Loucy (cell line): Measurements from ENCODE around the gene NUP54.

Source experiments
- H2AFZ ChIP-seq: fragments of 200-600 bp; sonication (generic); 2 replicates; pipeline ENCODE4 v1.6.0; 2016; ENCODE audit warnings: antibody characterized with exemption, mild to moderate bottlenecking, low read length, moderate library complexity
- H3F3A ChIP-seq: fragments of 200-600 bp; 2 replicates; pipeline ENCODE4 v1.6.0; 2016; ENCODE audit warnings: antibody characterized with exemption, low read depth, mild to moderate bottlenecking
- H3K27me3 ChIP-seq: fragments of 200-600 bp; sonication (generic); 2 replicates; pipeline ENCODE4 v1.6.1; 2014; ENCODE audit warnings: low read length, mild to moderate bottlenecking; ENCODE audit not compliant: insufficient read depth, poor library complexity, severe bottlenecking
- H3K36me3 ChIP-seq: fragments of 200-600 bp; sonication (generic); 2 replicates; pipeline ENCODE4 v1.6.1; 2016; ENCODE audit warnings: low read length; ENCODE audit not compliant: insufficient read depth
- H3K4me1 ChIP-seq: fragments of 200-600 bp; sonication (generic); 2 replicates; pipeline ENCODE4 v1.5.1; 2014; ENCODE audit warnings: low read length, mild to moderate bottlenecking; ENCODE audit not compliant: insufficient read depth, poor library complexity, severe bottlenecking
- H3K4me2 ChIP-seq: fragments of 200-600 bp; sonication (generic); 2 replicates; pipeline ENCODE4 v1.6.0; 2014; ENCODE audit warnings: antibody characterized with exemption, low read length, low read depth, mild to moderate bottlenecking; ENCODE audit not compliant: poor library complexity, severe bottlenecking
- H3K4me3 ChIP-seq: fragments of 200-600 bp; sonication (generic); 2 replicates; pipeline ENCODE4 v1.5.1; 2014; ENCODE audit warnings: low read length, mild to moderate bottlenecking, mixed read lengths; ENCODE audit not compliant: poor library complexity, severe bottlenecking
- H3K79me2 ChIP-seq: fragments of 200-600 bp; sonication (generic); 2 replicates; pipeline ENCODE4 v1.6.1; 2014; ENCODE audit warnings: low read length; ENCODE audit not compliant: insufficient read depth
- H3K9ac ChIP-seq: fragments of 200-600 bp; sonication (generic); 2 replicates; pipeline ENCODE4 v1.6.0; 2014; ENCODE audit warnings: mild to moderate bottlenecking, low read depth, low read length, moderate library complexity; ENCODE audit not compliant: poor library complexity, severe bottlenecking
- H3K9me2 ChIP-seq: fragments of 200-600 bp; sonication (generic); replicated peaks from 2 replicates; pipeline ENCODE4 v1.6.1; 2016; ENCODE audit warnings: low read depth, low read length, mixed read lengths
- H3K9me3 ChIP-seq: fragments of 200-600 bp; sonication (generic); 2 replicates; pipeline ENCODE4 v1.6.1; 2014; ENCODE audit warnings: mild to moderate bottlenecking, antibody characterized with exemption, low read length, low read depth; ENCODE audit not compliant: insufficient read depth
- H4K20me1 ChIP-seq: fragments of 200-600 bp; sonication (generic); 2 replicates; pipeline ENCODE4 v1.6.0; 2014; ENCODE audit warnings: antibody characterized with exemption, low read length, mild to moderate bottlenecking; ENCODE audit not compliant: insufficient read depth, poor library complexity, severe bottlenecking
- EZH2phosphoT487 ChIP-seq: fragments of 200-600 bp; IDR thresholded peaks from 2 replicates; pipeline ENCODE4 v1.6.1; 2018; ENCODE audit warnings: antibody characterized with exemption, mild to moderate bottlenecking, moderate library complexity, borderline replicate concordance
- TF ChIP-seq, protein P1 (sequence below): fragments of 200-600 bp; sonication (generic); conservative IDR thresholded peaks from 2 replicates; pipeline ENCODE4 v1.5.1; 2014; ENCODE audit warnings: mild to moderate bottlenecking, antibody characterized with exemption, low read length

NUP54 gene

DNA sequence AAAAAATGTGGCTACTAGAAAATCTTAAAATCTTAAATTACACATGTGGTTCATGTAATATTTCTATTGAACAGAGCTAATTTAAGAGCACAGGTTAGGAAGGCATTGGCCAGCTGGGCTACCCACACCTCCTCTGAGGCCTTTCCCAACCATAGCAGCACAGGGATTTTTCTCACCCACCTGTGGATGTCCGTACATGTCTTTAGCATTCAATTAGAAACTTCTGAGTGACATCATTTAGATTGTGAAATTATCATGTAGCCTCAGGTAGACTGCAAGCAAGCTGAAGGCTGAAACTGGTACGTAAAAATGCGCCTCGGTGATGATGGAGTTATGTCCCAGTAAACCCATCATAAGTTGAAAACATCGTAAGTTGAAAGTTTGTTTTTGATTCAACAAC lies 34.3 kb upstream of the NUP54 start:
- Histone ChIP-seq H3K79me2 (0 out of 2 replicates have a peak, but pooled peaks cover 6% of the 10 kb centered on the region), H4K20me1 (no peaks in the 10 kb centered on the region)

DNA sequence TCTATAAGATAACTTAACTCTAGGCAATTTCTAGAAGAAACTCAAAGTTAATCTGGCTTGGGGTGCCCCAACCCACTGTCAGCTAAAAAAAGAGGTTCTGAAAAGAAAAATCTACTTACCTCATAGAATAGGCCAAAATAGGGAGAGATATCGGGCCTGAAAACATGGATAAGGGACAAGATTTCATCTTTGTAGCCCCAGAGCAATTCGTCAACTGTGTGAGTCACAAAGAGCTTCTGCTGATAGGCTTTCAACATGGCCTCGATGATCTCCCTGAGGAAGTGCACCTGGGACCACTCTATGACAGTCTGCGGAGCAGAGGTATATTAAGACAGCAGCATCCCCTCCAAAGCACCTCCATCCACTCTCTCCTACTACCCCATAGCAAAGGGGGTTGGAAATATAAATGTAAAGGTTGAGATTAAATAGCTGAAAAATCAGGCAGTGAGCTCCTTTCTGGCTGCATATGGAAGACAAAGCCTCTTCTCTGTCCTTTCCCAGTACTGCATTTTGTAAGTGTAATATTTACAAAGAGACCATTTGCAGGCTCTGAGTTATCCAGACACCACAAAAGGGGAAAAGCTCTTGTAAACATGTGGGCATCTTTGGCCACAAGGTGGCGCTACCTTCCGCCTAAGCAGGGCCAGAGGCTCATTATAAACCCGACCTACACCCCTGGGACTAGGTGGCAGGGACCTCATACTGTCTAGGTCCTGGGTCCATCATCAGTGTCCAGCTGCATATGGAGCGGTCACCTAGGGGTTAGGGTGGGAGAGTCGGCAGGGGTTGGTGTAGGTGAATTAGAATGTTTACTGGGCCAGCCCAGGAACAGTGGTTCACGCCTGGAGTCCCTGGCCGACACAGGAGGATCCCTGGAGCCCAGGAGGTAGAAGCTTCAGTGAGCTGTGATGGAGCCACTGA lies 31.5 kb upstream of the NUP54 start:
- H3K9ac ChIP-seq, result no peak overlapping the region
- H2AFZ ChIP-seq, result no peak overlapping the region

More for the DNA sequence above, 34.3 kb upstream of the NUP54 start:
- Histone ChIP-seq H3F3A (no peaks in the 10 kb centered on the region), H3K27me3 (no peaks in the 10 kb centered on the region), H2AFZ (no peak overlapping the region), H3K9ac (no peak overlapping the region), H3K9me3 (no peaks in the 10 kb centered on the region), H3K4me1 (no peaks in the 10 kb centered on the region), H3K4me3 (no peak overlapping the region), H3K36me3 (peaks cover 29% of the 10 kb centered on the region), H3K4me2 (no peak overlapping the region), H3K9me2 (no peaks in the 10 kb centered on the region)
- TF ChIP-seq EZH2phosphoT487, result no peak
- TF ChIP-seq, protein P1, sequence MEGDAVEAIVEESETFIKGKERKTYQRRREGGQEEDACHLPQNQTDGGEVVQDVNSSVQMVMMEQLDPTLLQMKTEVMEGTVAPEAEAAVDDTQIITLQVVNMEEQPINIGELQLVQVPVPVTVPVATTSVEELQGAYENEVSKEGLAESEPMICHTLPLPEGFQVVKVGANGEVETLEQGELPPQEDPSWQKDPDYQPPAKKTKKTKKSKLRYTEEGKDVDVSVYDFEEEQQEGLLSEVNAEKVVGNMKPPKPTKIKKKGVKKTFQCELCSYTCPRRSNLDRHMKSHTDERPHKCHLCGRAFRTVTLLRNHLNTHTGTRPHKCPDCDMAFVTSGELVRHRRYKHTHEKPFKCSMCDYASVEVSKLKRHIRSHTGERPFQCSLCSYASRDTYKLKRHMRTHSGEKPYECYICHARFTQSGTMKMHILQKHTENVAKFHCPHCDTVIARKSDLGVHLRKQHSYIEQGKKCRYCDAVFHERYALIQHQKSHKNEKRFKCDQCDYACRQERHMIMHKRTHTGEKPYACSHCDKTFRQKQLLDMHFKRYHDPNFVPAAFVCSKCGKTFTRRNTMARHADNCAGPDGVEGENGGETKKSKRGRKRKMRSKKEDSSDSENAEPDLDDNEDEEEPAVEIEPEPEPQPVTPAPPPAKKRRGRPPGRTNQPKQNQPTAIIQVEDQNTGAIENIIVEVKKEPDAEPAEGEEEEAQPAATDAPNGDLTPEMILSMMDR, result no peak

DNA sequence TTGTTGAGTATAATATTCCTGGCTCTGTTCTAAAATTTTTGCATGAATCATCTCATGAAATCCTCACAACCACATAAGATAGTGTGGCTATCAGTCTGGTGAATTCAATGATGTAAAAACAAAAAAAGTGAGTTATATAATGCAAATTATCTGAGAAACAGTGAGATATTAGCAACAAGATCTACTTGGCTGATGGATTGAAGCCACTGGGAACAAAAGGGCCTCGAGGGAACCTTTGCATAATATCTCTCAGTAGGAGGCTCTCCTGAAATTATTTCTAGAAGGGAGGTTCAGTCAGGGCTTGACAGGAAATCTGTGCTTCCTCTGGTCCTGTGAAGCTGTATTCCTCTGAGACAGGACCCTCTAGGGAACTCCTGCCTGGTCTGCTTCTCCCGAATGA lies 30.1 kb upstream of the NUP54 start:
- no peaks in the 10 kb centered on the region for H3K9me3 ChIP-seq
- H3K9ac ChIP-seq, result no peak overlapping the region
- no peaks in the 10 kb centered on the region; the same call in 1 of the 2 replicates for H3F3A ChIP-seq
- H2AFZ ChIP-seq, result no peak overlapping the region
- H3K79me2 ChIP-seq, result no peaks in the 10 kb centered on the region
- H3K27me3 ChIP-seq, result no peaks in the 10 kb centered on the region
- H3K9me2 ChIP-seq, result no peaks in the 10 kb centered on the region
- H4K20me1 ChIP-seq, result no peaks in the 10 kb centered on the region
- no peak overlapping the region for H3K4me3 ChIP-seq
- no peaks in the 10 kb centered on the region for H3K4me1 ChIP-seq
- no peak overlapping the region for H3K4me2 ChIP-seq
- H3K36me3 ChIP-seq, result peaks cover 52% of the 10 kb centered on the region
- TF ChIP-seq, protein P1, result no peak
- no peak for TF ChIP-seq EZH2phosphoT487

More for the DNA sequence above, 31.5 kb upstream of the NUP54 start:
- Histone ChIP-seq H3K4me3 (no peak overlapping the region), H3F3A (no peaks in the 10 kb centered on the region; the same call in 1 of the 2 replicates), H3K4me1 (no peaks in the 10 kb centered on the region), H3K36me3 (peaks cover 38% of the 10 kb centered on the region), H3K27me3 (no peaks in the 10 kb centered on the region), H3K79me2 (no peaks in the 10 kb centered on the region), H3K9me2 (no peaks in the 10 kb centered on the region), H3K9me3 (no peaks in the 10 kb centered on the region), H3K4me2 (no peak overlapping the region), H4K20me1 (no peaks in the 10 kb centered on the region)
- no peak for TF ChIP-seq EZH2phosphoT487
- TF ChIP-seq, protein P1, result peak; percentile 99
